ENCODE results near the gene DUSP28. TPM values are rescaled to one million over a fixed set of nuclear protein-coding genes. Genes with fewer than 3 reads are reported as not detected.
A peak's percentile ranks its signal among the peaks of the same experiment; 100 is the strongest.
"Not testable (repeated sequence)": the region's sequence is repeated elsewhere in the genome, so short reads cannot be mapped to it uniquely, and the experiment has no call there.

The DUSP28 gene
- total and polyA plus RNA-seq, 2 of the 13 experiments (the other 11 are each of a cell fraction or from before 2014, with no cell fraction given) = 5.2 to 8.6 TPM

GRCh38 chr2:240520974-240521350, 39.2 kb upstream of the DUSP28 start:
- Histone ChIP-seq H3K79me2 (ENCODE audit: insufficient read depth, low read length) (no peaks in the 10 kb centered on the region), H3K4me1 (ENCODE audit: insufficient read depth, low read length) (no peaks in the 10 kb centered on the region), H3K9ac (ENCODE audit: insufficient read depth, low read depth, low read length) (no peak overlapping the region), H3K27me3 (ENCODE audit: control insufficient read depth in 1 of 2, insufficient read depth in 2 of 2, low read length in 2 of 2) (no peaks in the 10 kb centered on the region), H3K9me3 (ENCODE audit: low read length) (peaks cover 13% of the 10 kb centered on the region), H3K4me2 (ENCODE audit: low read depth, low read length) (no peak overlapping the region), H2AFZ (ENCODE audit: low read length) (no peak overlapping the region), H3K36me3 (replicated peaks in 1 of 2; ENCODE audit: control insufficient read depth in 1 of 2, insufficient read depth in 2 of 2, low read length in 2 of 2) (peaks cover 17 to 36% of the 10 kb centered on the region in 2 experiments), H3K4me3 (replicated peaks in 1 of 3; ENCODE audit: insufficient read depth in 1 of 3, low read depth in 2 of 3, low read length in 3 of 3) (no peak overlapping the region), H4K20me1 (ENCODE audit: insufficient read depth, low read length) (no peaks in the 10 kb centered on the region), H3K27ac (ENCODE audit: extremely low read length, insufficient read depth, low read length) (no peak overlapping the region)
- 92% methylated on average over 12 of the region's 12 CpGs for WGBS (ENCODE audit: low lambda C conversion rate)
- in situ Hi-C loops (cut with HindIII; ENCODE audit: extremely low pct_ligation_motif_present, low pct_unique_long_range_greater_than_20kb) (loop anchor here (10.0 kb wide), 1 partner anchor 184 kb away; no protein-coding TSS in a partner anchor), intact Hi-C loops (cut with micrococcal nuclease; ENCODE audit: unreplicated experiment) (no loop called here)
- ATAC-seq (peak; percentile 11; the same call in 1 of the 3 replicates), FAIRE-seq (no peak), DNase-seq (ENCODE audit: low spot score) (no peak)
- CTCF ChIA-PET (ENCODE audit: low intra/inter-chr PET ratio, low total read pairs) = no interaction called here
- BruUV-seq (replicated peaks) = no TSS peak
- TF ChIP-seq ZNF770 (CRISPR knock-in tag; IDR thresholded peaks at IDR 0.05) = no peak
- no peak for TF ChIP-seq SP140L (CRISPR knock-in tag; IDR thresholded peaks at IDR 0.05; ENCODE audit: borderline replicate concordance)
- no peak for TF ChIP-seq ZNF34 (CRISPR knock-in tag; IDR thresholded peaks at IDR 0.05; ENCODE audit: borderline replicate concordance)
- 0 out of 2 replicates have a peak, but pooled peaks have one; percentile 26 for TF ChIP-seq FOXO4 (CRISPR knock-in tag; conservative IDR thresholded peaks at IDR 0.05)
- POLR2A ChIA-PET = no interaction called here

DNA sequence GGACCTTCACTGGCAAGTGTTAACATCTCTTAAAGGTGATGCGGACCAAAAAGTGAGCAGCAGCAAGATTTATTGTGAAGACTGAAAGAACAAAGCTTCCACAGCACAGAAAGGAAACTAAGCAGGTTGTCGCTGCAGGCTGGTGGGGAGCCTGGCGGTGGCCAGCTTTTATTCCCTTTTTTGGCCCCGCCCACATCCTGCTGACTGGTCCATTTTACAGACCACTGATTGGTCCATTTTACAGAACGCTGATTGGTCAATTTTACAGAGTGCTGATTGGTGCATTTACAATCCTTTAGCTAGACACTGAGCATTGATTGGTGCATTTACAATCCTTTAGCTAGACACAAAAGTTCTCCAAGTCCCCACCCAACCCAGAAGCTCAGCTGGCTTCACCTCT, 38.3 kb upstream of the DUSP28 start:
- H4K20me1 ChIP-seq (ENCODE audit: insufficient read depth, low read length); FAIRE-seq; ATAC-seq; H3K4me3 ChIP-seq (replicated peaks in 1 of 3; ENCODE audit: insufficient read depth in 1 of 3, low read depth in 2 of 3, low read length in 3 of 3); POLR2A ChIA-PET; H3K4me2 ChIP-seq (ENCODE audit: low read depth, low read length); BruUV-seq (replicated peaks); H3K9ac ChIP-seq (ENCODE audit: insufficient read depth, low read depth, low read length); H2AFZ ChIP-seq (ENCODE audit: low read length); H3K27ac ChIP-seq (ENCODE audit: extremely low read length, insufficient read depth, low read length); CTCF ChIA-PET (ENCODE audit: low intra/inter-chr PET ratio, low total read pairs); intact Hi-C loops (cut with micrococcal nuclease; ENCODE audit: unreplicated experiment); H3K27me3 ChIP-seq (ENCODE audit: control insufficient read depth in 1 of 2, insufficient read depth in 2 of 2, low read length in 2 of 2); DNase-seq (ENCODE audit: low spot score); H3K4me1 ChIP-seq (ENCODE audit: insufficient read depth, low read length); H3K79me2 ChIP-seq (ENCODE audit: insufficient read depth, low read length): not testable (repeated sequence)
- WGBS (ENCODE audit: low lambda C conversion rate) = 97% methylated on average over 5 of the region's 5 CpGs
- in situ Hi-C loops (cut with HindIII; ENCODE audit: extremely low pct_ligation_motif_present, low pct_unique_long_range_greater_than_20kb) = loop anchor here (10.0 kb wide), 1 partner anchor 183 kb away; no protein-coding TSS in a partner anchor
- Histone ChIP-seq H3K36me3 (replicated peaks in 1 of 2; ENCODE audit: control insufficient read depth in 1 of 2, insufficient read depth in 2 of 2, low read length in 2 of 2) (peaks cover 21 to 43% of the 10 kb centered on the region in 2 experiments), H3K9me3 (ENCODE audit: low read length) (peaks cover 18% of the 10 kb centered on the region)
- TF ChIP-seq MAFK (conservative IDR thresholded peaks at IDR 0.05 in 1 of 2, IDR thresholded peaks at IDR 0.05 in 1 of 2; ENCODE audit: low read length in 2 of 2) = peak; percentile 77 to 88
- peak; percentile 85 for TF ChIP-seq MAFF (IDR thresholded peaks at IDR 0.05; ENCODE audit: low read depth, low read length)
